Activated CD4-positive, alpha-beta T cell treated with anti-CD3 and anti-CD28 coated beads, Interleukin-2, amount 10 ng/mL, durations not matched to agents 24 days and 14 days (primary cell): ENCODE data around the gene ACD. TPM values are rescaled to one million over a fixed set of nuclear protein-coding genes. Genes with fewer than 3 reads are reported as not detected.

ENCODE experiments used
- DNase-seq: peaks from one replicate; pipeline ENCODE4 v3.0.0; 2022
- H3K27ac Mint-ChIP-seq: one replicate; pipeline ENCODE4 v1.8.0; 2022; ENCODE audit warnings: mild to moderate bottlenecking, mixed read lengths
- H3K27me3 Mint-ChIP-seq: one replicate; pipeline ENCODE4 v1.8.0; 2022; ENCODE audit warnings: mixed read lengths
- H3K36me3 Mint-ChIP-seq: one replicate; pipeline ENCODE4 v1.8.0; 2022; ENCODE audit warnings: low read depth, mild to moderate bottlenecking, mixed read lengths
- H3K4me1 Mint-ChIP-seq: one replicate; pipeline ENCODE4 v1.8.0; 2021; ENCODE audit warnings: mixed read lengths
- H3K4me3 Mint-ChIP-seq: one replicate; pipeline ENCODE4 v1.8.0; 2022; ENCODE audit warnings: mild to moderate bottlenecking, moderate library complexity, mixed read lengths
- H3K9me3 Mint-ChIP-seq: one replicate; pipeline ENCODE4 v1.8.0; 2021; ENCODE audit warnings: mixed read lengths
- intact Hi-C: fragments of 100-400 bp; cut with micrococcal nuclease; formaldehyde crosslinking; loops from one replicate; pipeline ENCODE4 v1.15.1; 2023
- total RNA-seq: library from RNA; stranded (reverse); gene quantifications from 2 replicates; pipeline ENCODE4 v1.2.3, GENCODE V29; 2022

Gene ACD
- total RNA-seq, 1 donor from 2014 or later, result 54.0 TPM

DNA sequence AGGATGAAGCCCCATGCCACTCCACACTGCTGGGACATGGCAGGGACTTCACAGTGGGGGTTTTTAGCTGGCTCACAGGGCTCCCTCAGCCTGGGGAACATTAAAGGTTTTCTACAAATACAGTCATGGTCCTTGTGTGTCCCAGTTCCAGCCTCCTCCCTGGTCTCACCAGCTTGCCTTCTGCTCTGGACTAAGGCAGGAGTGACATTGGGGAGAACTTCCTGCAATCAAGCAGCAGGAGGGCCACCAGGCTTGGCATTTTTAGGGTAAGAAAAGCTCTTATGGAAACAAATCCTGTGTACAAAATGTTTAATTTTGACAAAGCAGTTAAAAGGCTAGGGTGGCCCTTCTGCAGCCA lies 2.6 kb upstream of the ACD start:
- no peaks in the 10 kb centered on the region for H3K9me3 Mint-ChIP-seq
- H3K27ac Mint-ChIP-seq, result peak overlapping the region; percentile 37
- intact Hi-C loops, result loop anchor here (10.0 kb wide), 2 partner anchors 272 to 1672 kb away; partner anchors contain the start of genes COG8, CTRL, NIP7 and PDF
- no peak overlapping the region for H3K4me3 Mint-ChIP-seq
- no peak for DNase-seq
- peaks cover 30% of the 10 kb centered on the region for H3K4me1 Mint-ChIP-seq
- no peaks in the 10 kb centered on the region for H3K27me3 Mint-ChIP-seq
- H3K36me3 Mint-ChIP-seq, result peaks cover 12% of the 10 kb centered on the region

DNA sequence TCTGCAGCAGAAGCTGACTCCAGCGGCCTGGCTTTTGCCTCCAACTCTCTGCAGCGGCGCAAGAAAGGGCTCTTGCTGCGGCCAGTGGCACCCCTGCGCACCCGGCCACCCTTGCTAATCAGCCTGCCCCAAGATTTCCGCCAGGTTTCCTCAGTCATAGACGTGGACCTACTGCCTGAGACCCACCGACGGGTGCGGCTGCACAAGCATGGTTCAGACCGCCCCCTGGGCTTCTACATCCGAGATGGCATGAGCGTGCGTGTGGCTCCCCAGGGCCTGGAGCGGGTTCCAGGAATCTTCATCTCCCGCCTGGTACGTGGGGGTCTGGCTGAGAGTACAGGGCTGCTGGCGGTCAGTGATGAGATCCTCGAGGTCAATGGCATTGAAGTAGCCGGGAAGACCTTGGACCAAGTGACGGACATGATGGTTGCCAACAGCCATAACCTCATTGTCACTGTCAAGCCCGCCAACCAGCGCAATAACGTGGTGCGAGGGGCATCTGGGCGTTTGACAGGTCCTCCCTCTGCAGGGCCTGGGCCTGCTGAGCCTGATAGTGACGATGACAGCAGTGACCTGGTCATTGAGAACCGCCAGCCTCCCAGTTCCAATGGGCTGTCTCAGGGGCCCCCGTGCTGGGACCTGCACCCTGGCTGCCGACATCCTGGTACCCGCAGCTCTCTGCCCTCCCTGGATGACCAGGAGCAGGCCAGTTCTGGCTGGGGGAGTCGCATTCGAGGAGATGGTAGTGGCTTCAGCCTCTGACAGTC lies 2.0 kb upstream of the ACD start:
- peaks cover 28% of the 10 kb centered on the region for H3K4me1 Mint-ChIP-seq
- peak overlapping the region; percentile 92 for H3K4me3 Mint-ChIP-seq
- DNase-seq, result peak; percentile 65
- no peaks in the 10 kb centered on the region for H3K9me3 Mint-ChIP-seq
- H3K27ac Mint-ChIP-seq, result no peak overlapping the region
- H3K27me3 Mint-ChIP-seq, result no peaks in the 10 kb centered on the region
- intact Hi-C loops, result loop anchor here (2.0 to 10.0 kb wide), 7 partner anchors 17 to 1673 kb away; partner anchors contain the start of genes ATP6V0D1, CARMIL2, CENPT and COG8
- peaks cover 14% of the 10 kb centered on the region for H3K36me3 Mint-ChIP-seq

DNA sequence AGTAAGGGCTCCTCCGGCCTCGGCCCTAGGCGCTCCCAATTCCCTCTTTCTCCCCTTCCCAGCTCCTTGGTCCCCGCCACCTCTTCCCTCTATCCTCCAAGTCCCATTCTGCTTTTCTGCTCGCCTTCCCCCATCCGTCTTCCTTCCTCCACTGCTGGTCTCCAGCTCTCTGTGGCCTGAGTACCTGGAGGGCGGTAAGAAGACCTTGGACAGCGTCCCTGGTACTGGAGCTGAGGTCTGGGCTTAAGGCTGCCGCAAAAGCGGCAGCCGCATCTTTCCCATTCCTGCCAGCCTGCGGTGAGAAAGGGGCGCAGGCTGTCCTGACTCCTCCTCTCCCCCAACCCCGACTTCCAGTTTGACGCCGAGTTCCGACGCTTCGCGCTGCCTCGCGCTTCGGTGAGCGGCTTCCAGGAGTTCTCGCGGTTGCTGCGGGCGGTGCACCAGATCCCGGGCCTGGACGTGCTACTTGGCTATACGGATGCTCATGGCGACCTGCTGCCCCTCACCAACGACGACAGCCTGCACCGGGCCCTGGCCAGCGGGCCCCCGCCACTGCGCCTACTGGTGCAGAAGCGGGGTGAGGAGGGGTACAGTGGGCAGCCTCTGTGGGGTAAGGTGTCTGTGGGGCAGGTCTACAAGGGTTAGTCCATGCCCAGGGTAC lies 1.2 kb upstream of the ACD start:
- peaks cover 14% of the 10 kb centered on the region for H3K36me3 Mint-ChIP-seq
- peak overlapping the region; percentile 80 for H3K27ac Mint-ChIP-seq
- peak; percentile 78 for DNase-seq
- intact Hi-C loops, result loop anchor here (2.0 to 10.0 kb wide), 7 partner anchors 16 to 1674 kb away; partner anchors contain the start of genes ATP6V0D1, CARMIL2, CENPT and COG8
- H3K9me3 Mint-ChIP-seq, result no peaks in the 10 kb centered on the region
- H3K27me3 Mint-ChIP-seq, result no peaks in the 10 kb centered on the region
- peak overlapping the region; percentile 92 for H3K4me3 Mint-ChIP-seq
- peaks cover 27% of the 10 kb centered on the region for H3K4me1 Mint-ChIP-seq

DNA sequence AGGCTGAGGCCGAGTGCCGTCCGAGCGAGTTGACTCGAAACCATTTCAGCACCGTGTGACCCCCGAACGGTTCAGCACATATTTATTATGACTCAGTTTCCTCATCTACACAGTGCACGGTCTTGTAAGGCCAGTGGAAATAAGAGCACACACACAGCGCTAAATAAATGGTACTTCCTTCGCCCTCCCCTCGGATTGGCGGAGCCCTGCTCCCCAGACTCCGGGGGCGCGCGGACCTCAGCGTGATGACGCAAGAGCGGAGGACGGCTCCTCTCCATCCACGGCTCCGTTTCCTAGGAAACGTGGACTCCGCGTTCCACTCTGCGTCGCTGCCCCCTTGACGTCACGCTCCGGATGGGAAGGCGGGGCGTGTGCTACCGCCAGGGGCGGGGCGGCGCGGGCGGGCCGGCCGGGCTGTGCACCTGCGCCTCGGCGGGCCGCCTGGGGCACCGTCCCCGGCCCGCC lies 536 bp upstream of the ACD start, which contains the start of gene PARD6A:
PARD6A (plus strand) TSS at position 397 of the 465 bp plus-strand sequence. CDS start 79 bp downstream, outside the sequence.
- peak; percentile 99 for DNase-seq
- intact Hi-C loops, result loop anchor here (1.0 to 10.0 kb wide), 10 partner anchors 16 to 1674 kb away; partner anchors contain the start of genes ATP6V0D1, CARMIL2, CENPT and COG8
- H3K4me1 Mint-ChIP-seq, result peaks cover 23% of the 10 kb centered on the region
- no peaks in the 10 kb centered on the region for H3K27me3 Mint-ChIP-seq
- peaks cover 17% of the 10 kb centered on the region for H3K36me3 Mint-ChIP-seq
- H3K9me3 Mint-ChIP-seq, result no peaks in the 10 kb centered on the region
- peak within 1 kb of the TSS; percentile 92 for H3K4me3 Mint-ChIP-seq
- H3K27ac Mint-ChIP-seq, result peak within 1 kb of the TSS; percentile 96

DNA sequence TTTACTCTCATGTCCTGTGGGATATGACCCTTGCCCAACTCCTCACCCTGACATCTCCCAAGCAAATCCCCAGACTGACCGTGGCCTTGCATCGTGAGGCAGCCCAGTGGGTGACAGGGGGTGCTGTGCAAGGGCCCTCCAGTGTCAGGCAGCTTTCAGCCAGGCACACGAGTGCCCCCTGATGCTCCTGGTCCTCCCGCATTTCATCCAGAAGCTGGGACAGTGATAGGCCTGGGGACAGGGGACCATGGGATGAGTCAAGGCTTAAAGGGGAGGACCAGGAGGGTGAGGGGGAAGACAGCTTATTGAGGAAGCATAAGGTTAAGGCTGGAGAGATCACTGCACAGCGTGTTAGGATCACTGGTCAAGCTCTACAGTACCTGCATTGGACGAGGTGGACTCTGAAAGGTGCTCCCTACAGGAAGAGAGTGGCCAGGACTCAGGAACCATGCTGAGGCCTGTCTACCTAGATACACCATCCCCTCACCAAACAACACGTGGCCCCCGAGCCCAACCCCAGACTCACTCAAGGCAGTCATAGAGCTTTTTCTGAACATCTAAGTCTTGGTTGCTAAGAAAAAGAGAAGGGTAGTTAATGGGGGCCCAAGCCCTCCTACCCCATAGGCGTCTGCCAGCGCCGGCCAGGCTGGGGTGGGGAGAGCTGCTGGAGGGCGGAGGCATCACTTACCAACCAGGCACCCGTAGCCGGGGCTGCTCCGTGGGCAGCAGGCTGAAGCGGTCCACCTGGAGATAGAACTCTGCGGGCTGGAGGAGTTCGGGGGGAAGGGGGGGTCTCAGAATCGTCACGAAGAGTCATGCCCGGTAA lies 998 bp downstream of the ACD start:
- Mint-ChIP-seq H3K4me1 (peaks cover 19% of the 10 kb centered on the region), H3K27ac (peak overlapping the region; percentile 96), H3K4me3 (peak overlapping the region; percentile 92), H3K9me3 (no peaks in the 10 kb centered on the region), H3K27me3 (no peaks in the 10 kb centered on the region), H3K36me3 (peaks cover 23% of the 10 kb centered on the region)
- DNase-seq, result peak; percentile 68
- intact Hi-C loops, result no loop called here

DNA sequence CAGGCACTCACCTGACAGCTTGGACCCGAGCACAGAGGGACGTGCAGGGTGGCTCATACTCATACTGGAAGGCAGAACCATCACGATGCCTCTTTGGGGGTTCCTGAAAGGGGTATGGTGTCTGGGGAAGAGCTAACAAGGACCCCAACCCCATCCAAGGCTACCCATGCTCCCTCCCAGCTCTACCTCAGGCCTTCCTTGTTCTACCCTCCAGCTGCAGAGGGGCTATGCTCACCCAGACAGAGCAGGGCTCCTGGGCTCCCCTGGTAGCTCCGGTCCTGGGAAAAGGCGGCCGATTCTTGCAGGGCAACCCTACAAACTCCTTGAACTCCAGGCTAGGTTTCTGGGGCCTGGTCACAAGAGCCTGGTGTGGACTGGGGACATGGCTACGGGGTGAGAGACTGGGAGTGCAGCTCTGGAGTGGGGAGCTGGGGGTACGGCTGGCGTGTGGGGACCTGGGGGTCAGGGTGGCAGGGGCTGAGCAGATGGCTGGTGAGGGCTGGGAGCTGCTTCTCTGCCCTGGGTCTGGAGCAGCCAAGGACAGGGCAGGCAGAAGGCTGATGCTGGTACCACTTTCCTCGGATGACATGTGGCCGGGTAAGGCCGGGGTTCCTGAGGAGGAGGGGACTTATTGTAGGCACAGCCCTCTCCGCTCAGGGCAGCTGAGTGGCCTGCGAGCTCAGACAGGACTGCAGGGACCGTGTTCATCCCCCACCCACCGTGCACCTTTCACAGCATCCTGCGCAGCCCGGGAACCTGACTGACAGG lies 2.1 kb downstream of the ACD start:
- Mint-ChIP-seq H3K4me1 (peaks cover 19% of the 10 kb centered on the region), H3K9me3 (no peaks in the 10 kb centered on the region), H3K27me3 (no peaks in the 10 kb centered on the region), H3K36me3 (peaks cover 24% of the 10 kb centered on the region), H3K4me3 (peak overlapping the region; percentile 40), H3K27ac (peak overlapping the region; percentile 20)
- intact Hi-C loops, result no loop called here
- DNase-seq, result peak; percentile 61

DNA sequence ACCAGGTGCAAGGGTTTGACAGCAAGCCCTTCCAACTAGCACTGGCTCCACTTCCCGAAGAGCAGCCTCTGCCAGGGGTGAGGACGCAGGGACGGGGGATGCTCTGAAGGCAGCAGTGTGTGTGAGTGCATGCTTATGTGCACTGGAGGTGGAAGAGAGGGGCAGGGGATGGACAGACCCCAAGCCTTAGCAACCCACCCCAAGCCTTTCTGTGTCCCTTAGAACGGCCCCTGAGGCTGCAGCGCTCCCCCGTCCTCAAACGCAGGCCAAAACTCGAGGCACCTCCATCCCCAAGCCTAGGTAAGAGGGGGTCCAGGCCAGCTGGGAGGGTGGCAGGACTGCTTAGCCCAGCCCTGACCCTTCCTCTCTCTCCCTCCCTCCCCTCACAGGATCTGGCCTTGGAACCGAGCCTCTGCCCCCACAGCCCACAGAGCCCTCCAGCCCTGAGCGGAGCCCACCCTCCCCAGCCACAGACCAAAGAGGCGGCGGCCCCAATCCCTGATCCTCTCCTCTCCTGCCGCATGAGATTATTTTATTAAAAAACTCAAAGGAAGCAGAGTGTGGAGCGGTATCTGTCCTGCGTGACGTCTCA lies 2.9 kb downstream of the ACD start:
- no peak for DNase-seq
- peaks cover 26% of the 10 kb centered on the region for H3K36me3 Mint-ChIP-seq
- no peaks in the 10 kb centered on the region for H3K9me3 Mint-ChIP-seq
- intact Hi-C loops, result no loop called here
- no peaks in the 10 kb centered on the region for H3K27me3 Mint-ChIP-seq
- H3K4me1 Mint-ChIP-seq, result peaks cover 20% of the 10 kb centered on the region
- H3K4me3 Mint-ChIP-seq, result no peak overlapping the region
- no peak overlapping the region for H3K27ac Mint-ChIP-seq

DNA sequence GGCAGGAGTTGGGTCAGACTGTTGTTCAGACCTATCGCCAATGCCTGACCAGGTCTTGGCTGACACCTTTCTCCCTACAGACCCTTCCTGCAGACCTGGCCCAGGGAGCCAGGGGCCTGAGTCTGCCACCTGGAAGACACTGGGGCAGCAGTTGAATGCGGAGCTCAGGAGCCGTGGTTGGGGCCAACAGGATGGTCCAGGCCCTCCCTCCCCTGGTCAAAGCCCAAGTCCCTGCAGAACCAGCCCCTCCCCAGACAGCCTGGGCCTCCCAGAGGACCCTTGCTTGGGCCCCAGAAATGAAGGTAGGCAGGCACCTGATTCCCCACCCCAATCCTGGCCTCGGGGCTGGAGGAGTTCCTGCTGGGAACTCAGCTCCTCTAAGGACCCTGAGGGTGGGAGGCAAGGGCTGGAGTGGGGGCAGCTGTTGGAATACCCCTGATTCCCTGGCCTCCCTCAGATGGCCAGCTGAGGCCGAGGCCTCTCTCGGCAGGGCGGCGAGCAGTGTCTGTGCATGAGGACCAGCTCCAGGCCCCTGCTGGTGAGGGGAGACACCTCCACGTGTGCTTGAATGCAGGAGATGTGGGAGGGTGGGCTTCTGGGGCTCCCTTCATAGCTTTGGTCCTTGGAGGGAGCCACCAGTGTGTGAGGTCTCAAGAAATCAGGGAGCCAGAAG lies 3.6 kb downstream of the ACD start:
- intact Hi-C loops, result no loop called here
- Mint-ChIP-seq H3K9me3 (no peaks in the 10 kb centered on the region), H3K27ac (no peak overlapping the region), H3K4me1 (peaks cover 17% of the 10 kb centered on the region), H3K36me3 (peaks cover 32% of the 10 kb centered on the region), H3K27me3 (no peaks in the 10 kb centered on the region), H3K4me3 (no peak overlapping the region)
- DNase-seq, result no peak

DNA sequence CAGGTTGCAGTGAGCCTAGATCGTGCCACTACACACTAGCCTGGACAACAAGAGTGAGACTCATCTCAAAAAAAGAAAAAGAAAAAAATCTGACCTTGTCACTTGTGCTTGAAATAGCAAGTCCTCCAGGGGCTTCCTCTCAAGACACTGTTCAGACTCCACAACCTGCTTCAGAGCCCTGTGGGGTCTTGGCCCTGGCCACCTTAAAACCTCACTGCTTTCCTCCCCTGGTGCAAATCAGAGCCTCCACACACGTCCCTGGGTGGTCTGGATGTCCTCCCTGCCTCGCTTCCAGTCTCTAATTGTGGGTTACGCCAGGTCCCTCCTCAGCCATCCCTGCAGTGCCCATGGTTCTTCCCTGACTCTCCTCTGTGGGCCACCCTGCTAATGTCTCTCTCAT lies 4.7 kb downstream of the ACD start:
- DNase-seq, result no peak
- no peak overlapping the region for H3K4me3 Mint-ChIP-seq
- no peaks in the 10 kb centered on the region for H3K27me3 Mint-ChIP-seq
- peaks cover 42% of the 10 kb centered on the region for H3K36me3 Mint-ChIP-seq
- peaks cover 16% of the 10 kb centered on the region for H3K4me1 Mint-ChIP-seq
- H3K27ac Mint-ChIP-seq, result no peak overlapping the region
- intact Hi-C loops, result no loop called here
- no peaks in the 10 kb centered on the region for H3K9me3 Mint-ChIP-seq

DNA sequence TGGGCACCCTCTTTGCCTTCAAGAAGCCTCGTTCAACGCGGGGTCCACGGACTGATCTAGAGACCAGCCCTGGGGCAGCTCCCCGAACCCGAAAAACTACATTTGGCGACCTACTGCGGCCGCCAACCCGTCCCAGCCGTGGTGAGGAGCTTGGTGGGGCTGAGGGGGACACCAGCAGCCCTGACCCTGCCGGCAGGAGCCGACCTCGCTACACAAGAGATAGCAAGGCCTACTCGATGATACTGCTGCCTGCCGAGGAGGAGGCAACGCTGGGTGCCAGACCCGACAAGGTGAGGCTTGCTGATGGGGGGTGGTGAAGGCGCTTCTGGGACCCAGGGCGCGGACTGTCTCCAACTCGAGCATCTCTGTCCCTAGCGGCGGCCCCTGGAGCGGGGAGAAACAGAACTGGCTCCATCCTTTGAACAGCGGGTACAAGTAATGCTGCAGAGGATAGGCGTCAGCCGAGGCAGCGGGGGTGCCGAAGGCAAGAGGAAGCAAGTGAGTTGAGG lies 5.6 kb downstream of the ACD start:
- intact Hi-C loops, result no loop called here
- peaks cover 46% of the 10 kb centered on the region for H3K36me3 Mint-ChIP-seq

DNA sequence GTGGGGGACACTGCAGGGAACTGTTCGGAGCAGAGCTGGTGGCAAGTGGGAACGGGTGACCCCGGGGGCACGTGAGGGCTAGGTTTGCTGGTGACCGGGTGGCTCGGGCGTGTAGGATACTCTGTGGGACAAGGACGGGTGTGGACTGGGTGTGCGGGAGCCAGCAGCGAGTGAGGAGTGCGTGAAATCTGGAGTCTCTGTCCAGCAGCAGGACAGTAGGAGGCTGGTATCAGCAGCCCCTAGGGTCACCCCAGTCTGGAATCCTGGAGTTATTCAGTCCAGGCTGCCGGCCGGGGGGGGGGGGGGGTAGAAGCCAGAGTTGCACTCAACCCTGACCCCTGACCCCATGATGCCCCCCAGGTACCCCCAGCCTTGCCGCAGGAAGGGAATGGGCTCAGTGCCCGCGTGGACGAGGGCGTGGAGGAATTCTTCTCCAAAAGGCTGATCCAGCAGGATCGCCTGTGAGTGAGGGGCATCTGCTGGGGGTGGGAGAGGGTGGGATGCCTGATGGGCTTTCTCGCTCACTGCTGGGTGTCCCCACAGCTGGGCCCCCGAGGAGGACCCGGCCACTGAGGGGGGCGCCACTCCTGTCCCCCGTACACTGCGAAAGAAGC lies 6.2 kb downstream of the ACD start:
- H3K4me3 Mint-ChIP-seq, result no peak overlapping the region
- intact Hi-C loops, result no loop called here
- H3K36me3 Mint-ChIP-seq, result peaks cover 49% of the 10 kb centered on the region
- no peak for DNase-seq
- H3K27ac Mint-ChIP-seq, result no peak overlapping the region
- no peaks in the 10 kb centered on the region for H3K9me3 Mint-ChIP-seq
- H3K27me3 Mint-ChIP-seq, result no peaks in the 10 kb centered on the region
- peaks cover 14% of the 10 kb centered on the region for H3K4me1 Mint-ChIP-seq

More for the DNA sequence above, 5.6 kb downstream of the ACD start:
- H3K9me3 Mint-ChIP-seq, result no peaks in the 10 kb centered on the region
- H3K27ac Mint-ChIP-seq, result no peak overlapping the region
- DNase-seq, result no peak
- peaks cover 17% of the 10 kb centered on the region for H3K4me1 Mint-ChIP-seq
- no peaks in the 10 kb centered on the region for H3K27me3 Mint-ChIP-seq
- no peak overlapping the region for H3K4me3 Mint-ChIP-seq
